ENCODE data around the gene TXNDC11.
A peak's percentile ranks its signal among the peaks of the same experiment; 100 is the strongest.

The TXNDC11 gene

DNA sequence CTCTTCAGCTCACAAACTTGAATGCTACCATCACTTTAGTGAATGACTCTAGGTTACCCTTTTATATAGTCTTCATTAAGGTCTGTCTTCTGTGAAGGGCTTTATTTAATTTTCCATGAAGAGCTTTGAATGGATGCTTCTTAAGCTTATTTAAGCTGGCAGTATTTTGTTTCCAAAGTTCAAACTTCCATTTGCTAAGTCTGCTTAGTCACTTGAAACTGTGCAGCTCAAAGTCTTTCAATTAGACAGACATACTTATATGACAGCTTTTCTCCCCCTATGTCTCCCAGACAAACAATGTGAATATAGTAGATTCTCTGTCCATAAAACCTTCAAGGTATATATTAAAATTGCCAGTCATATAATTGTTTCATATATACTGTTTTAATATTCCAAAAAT is 23.5 kb downstream of the TXNDC11 start:
- DNase-seq = no peak

- DNase-seq = no peak
These were observed 24.8 kb downstream of the TXNDC11 start for GRCh38 chr16:11717811-11718210.

DNA sequence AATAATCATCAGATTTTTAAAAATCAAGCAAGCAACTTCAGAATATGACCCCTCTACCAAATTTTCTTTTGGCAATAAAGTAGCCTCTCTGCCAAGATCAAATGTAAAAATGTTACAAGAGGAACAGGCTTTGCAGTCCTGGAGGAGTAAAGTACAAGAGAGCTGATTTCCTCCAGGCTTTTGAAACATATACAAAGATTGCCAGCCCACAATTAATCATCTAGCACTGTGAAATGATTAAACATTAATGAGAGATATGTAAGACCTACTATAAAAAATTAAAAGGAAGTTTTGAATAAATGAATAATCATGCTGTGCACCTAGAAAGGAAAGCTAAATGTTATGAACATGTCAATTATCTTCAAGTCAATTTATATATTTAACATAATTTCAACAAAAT is 26.3 kb downstream of the TXNDC11 start:
- DNase-seq = no peak

DNA sequence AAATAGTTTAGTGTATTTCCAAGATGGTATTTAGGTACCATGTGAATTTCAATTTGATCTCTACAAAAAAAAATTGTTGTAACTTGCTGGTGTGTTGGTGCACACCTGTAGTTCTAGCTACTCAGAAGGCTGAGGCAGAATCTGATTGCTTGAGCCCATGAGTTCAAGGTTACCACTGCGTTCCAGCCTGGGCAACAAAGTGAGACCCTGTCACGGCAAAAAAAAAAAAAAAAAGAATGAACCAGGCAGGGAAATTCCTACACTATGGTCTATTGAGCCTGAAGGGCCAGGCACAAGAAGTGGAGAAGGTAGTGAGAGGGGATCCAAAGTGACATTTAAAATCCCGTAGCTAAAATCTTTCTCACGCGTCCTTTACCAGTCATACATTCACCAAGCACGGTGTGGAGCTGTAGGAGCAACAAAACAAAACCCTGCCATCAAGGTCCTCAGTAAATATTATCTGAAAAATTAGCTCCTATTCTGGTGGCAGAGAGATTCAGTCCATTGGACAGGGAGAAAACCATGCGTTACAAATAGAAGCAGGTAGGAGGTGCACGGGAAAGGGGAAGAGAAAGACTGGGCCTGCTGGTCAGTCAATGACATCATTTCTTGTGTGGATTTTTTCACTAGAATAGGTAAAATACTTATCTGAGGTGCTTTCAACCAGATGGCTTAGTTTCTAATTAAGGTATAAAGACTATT is 27.3 kb downstream of the TXNDC11 start:
- no peak for DNase-seq

DNA sequence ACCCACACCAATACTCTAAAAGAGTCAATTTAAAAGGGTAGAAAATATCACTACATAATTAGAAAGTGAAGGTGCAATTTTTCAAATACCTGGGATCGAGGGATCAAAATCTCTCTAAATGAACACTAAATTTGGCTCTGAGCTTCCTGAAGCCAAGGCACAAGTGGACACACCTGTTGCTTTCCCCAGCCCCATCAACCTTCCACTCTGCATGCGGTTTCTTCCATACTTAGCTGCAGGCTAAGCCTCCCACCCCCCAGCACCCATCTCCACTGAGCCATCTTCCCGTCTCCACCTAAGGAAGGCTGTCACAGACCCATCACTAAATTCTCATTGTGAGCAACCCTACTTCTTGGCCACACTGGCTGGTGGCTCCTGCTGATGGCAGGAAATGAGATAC is 30.5 kb downstream of the TXNDC11 start:
- no peak for DNase-seq

DNA sequence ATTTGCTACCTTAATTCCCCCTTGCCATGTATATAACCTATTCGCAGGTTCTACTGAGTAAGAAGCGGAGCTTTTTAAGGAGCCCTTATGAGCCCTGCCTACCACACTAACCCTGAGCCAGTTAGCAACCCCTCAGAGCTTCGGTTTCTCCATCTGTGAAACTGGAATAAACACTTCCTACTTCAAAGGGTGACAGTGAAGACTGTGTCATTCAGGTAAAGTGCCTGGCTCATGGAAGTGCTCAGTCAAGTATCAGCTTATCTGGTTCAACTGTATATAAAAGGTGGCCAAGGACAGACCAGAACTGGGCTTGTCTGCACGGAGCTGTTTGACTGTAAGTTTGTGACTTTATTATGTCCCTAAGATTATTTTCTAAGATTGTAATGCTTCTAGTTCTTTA is 31.0 kb downstream of the TXNDC11 start:
- no peak for DNase-seq

DNA sequence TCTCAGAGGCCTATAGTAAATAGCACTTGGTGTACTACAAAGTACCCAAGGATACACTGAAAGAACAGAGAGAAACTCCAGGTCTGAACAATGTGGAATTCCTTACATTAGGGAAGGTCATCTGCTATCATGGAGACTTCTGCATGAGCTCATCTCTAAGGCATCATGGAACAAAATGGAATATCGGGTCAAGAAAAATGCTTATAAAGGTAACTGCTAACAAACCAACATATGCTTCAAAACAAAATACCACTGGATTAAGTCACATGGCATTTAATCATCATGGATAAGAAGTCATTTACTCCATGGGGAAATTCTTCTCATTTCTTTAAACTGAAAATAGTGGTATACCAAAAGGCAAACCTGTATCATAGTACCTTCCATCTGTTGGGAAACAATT is 34.2 kb downstream of the TXNDC11 start:
- DNase-seq = no peak

DNA sequence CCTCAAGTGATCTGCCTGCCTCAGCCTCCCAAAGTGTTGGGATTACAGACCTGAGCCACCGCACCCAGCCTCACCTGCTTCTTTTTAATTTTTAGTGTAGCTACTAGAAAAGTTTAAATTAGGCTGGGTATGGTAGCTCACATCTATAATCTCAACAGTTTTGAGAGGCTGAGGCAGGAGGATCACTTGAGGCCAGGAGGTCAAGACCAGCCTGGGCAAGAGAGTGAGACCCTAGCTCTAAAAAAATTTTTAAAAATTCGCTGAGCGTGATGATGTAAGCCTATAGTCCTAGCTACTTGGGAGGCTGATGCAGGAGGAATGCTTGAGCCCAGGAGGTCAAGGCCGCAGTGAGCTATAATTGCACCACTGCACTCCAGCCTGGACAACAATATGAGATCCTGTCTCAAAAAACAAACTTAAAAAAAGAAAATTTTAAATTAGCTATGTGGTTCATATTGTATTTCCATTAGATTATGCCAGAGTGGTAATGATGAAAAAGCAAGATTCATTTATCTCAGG is 34.9 kb downstream of the TXNDC11 start:
- DNase-seq = no peak

DNA sequence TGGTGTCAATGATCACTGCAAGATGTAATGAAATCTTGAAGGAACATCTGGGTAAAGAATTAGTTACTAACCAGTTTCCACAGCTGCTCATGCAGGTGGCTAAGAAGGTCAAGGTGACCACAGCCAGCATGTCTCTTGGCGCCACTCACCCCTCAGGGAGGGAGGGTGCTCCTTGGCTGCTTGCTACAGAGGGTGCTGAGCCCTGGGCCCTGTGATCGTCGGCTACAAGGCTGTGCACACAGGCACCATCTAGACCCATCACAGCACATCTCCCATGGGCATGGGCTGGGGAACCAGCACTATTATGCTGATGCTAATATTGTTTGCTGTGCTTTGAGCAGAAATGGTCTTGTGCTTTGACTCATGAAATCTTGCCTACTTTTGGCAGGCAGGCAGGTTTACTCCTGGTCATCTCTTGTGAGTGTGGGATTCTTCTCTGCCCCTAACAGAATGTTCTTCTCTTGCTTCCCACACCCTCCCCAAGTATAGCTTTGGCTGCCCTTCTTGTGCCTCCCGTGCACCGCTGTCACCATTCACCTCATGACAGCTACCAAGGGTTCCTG is 36.4 kb downstream of the TXNDC11 start:
- no peak for DNase-seq

DNA sequence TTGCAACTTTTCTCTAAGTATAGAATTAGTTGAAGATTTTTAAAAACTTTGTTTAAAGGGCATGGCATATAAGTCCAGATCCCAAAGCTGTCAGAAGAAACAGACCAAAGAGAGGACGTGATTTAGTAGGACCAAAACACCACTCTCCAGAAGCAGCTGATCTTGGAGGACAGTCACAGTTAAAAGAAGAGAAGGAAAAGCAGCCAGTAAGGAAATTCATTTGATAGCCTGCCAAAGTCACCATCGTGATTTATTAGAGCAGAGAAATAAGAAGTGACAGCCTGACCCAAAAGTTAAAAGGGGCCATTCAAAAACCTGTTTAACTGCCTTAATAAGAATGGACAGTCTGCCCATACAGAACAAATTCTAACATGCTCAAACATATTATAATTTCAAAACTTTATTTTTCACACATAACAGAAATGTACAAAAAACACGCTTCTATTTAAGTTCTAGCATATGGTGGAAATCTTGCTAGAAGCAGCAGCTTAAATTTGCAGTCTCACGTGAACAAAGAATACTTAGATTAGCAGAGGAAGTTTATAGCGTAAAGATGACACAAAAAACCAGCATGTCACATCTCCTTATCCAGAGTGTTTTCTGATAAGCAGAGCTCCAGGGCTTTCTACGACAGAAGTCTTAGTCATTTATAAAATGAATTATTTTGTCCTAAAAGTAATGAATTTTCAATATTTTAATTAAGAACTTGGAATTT is 37.2 kb downstream of the TXNDC11 start:
- no peak for DNase-seq

DNA sequence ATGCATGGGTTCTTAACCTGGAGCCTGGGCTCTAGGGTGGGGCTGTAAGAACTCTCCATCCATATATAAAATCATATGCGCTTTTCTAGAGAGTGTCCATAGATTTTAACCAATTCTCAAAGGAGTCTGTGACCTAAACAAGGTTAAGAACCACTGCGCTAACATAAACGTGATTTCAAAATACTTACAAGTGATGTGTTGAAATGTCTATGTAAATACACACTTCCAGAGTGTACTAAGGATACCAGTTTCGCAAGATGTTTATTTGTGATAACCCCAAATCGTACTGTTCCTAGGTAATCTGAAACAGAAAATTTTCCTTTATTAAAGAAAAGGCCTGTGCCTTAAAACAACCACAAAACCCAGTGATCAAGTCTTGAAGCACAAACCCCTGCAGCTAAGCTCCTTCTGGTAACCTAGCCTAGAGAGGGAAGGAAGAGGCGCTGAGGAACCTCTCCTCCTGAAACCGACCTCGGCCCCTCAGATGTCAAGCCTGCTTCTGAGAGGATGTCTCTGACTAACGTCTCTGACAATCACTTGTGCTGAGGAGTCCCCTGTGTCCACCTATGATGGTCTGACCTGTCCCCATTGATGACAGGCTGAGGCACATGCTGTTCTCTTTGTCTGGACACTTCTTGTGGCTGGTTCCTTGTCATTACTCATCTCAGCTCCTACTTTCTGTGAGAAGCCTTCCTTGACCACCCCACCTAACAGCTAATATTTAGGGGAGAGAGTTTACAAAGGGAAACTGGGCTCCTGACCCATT is 42.2 kb downstream of the TXNDC11 start:
- no peak for DNase-seq

GRCh38 chr16:11699234-11699894 is 43.3 kb downstream of the TXNDC11 start:
- DNase-seq = no peak

- DNase-seq = peak; percentile 37
These were observed 44.4 kb downstream of the TXNDC11 start for GRCh38 chr16:11698271-11698689.

- DNase-seq = no peak
These were observed 45.3 kb downstream of the TXNDC11 start for GRCh38 chr16:11697319-11697718.

DNA sequence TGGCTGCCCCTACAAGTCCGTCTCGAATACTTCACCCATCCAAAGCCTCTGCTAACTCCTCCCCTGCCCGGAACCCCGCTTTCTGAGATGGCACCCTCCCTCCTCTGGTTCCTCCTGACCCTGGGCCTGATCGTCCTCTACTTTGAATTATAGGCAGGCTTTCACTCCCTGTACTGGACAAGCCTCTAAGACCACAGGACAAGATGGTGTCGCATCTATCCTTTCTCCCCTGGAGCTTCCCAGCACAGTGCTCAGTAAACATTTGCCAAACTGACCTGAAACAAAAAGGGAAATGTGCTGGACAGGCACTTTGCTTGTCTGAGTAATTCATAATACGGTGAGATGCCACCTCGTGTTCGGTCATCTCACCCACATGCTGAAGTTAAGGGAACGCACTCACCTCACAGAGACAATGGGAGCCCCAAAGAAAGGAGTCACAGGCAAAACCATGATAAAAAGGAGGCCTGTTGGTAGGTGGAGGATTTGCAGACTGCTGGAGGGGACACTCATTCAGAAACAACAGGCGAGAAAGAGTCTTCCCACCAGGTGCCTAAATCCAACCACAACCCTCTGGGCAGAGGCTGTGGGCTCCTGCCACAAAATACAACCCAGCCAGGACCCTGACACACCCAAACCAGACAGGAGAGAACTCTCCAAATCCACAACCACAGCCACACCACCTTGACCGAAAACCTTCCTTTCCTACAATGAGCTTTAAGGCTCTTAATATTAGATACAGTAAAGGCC is 46.2 kb downstream of the TXNDC11 start:
- peak; percentile 16 for DNase-seq

DNA sequence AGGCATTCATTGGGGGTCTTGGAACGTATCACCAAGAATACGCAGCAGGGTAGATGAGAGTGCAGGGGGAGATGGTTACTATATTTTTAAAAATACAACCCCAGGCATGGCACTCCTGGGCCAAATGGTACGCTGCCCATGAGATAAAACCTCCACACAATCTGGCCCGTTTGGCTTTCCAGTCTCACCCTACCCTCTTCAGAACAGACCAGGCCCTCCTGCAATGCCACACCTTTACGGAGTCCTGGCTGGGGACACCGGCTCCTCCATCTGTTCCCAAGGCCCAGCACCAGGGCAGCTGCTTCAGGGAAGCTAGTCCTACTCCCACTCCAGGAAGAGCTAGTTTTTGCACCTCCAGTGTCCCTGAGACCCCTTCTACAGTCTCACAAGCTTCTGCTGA is 50.0 kb downstream of the TXNDC11 start:
- DNase-seq = no peak

- DNase-seq = no peak
These were observed 50.5 kb downstream of the TXNDC11 start for GRCh38 chr16:11692171-11692570.

- no peak for DNase-seq
These were observed 50.9 kb downstream of the TXNDC11 start for GRCh38 chr16:11691771-11692170.

GRCh38 chr16:11691235-11691634 is 51.4 kb downstream of the TXNDC11 start:
- DNase-seq = no peak

DNA sequence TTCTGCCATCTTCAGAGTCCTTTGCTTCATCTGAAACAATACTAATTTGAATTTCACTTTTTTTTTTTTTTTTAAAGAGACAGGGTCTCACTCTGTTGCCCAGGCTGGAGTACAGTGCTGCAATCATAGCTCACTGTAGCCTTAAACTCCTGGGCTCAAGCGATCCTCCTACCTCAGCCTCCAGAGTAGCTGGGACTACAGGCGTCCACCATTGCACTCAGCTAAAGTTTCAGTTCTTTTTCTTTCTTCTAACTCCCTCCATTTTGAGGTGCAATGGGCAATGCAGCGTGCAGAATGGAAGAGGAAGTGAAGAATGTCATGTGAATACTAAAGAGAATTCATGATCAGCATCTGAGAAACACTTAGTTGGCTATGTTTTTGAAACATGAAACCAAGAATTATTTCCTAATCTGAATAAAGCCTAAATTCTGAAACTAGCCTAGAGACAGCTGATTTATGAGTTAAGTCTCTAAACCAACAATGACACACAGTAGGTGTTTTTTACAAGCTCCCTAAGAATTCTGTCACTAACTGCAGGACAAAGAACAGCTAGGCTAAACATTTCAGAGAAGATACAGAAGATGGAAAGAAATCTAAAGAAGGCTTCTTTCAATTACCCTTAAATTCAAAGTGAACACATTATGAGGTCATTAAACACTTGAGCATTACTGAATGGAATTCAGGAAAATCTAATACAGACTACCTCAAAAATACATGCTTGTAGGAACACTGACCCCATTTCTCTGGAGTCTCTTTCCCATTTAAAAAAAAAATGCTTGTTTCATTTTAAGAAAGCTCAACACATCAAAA is 53.4 kb downstream of the TXNDC11 start:
- no peak for DNase-seq

DNA sequence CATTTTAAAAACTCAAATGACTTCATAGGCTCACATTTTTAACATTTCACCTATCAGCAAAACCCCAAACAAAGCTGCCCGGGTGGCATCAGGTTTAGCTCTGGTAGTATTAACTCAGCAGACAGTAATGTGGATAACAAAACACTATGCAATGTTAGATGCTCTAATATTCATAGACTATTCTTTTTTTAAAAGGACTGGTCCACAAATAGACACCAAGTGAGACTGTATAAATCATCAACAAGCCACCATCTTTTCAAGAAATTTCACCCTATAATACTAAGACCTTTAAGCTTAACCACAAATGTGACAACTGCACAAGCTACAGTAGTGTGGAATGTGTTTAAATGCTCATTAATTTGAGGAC is 54.2 kb downstream of the TXNDC11 start:
- DNase-seq = no peak
